NCI-H146 (cell line): ENCODE measurements around the gene NCLN.
"Not testable (repeated sequence)": the region's sequence is repeated elsewhere in the genome, so short reads cannot be mapped to it uniquely, and the experiment has no call there.

Experiments
- DNase-seq: peaks from one replicate; lab custom pipeline; 2025; lab: John Stamatoyannopoulos, UW

The NCLN gene

GRCh38 chr19:3225169-3225485 is 39.4 kb downstream of the NCLN start:
- DNase-seq, result no peak

GRCh38 chr19:3225677-3226093 is 40.0 kb downstream of the NCLN start:
- no peak for DNase-seq

GRCh38 chr19:3227054-3227626 is 41.4 kb downstream of the NCLN start:
- DNase-seq, result no peak

GRCh38 chr19:3229346-3229743 is 43.6 kb downstream of the NCLN start:
- no peak for DNase-seq

DNA sequence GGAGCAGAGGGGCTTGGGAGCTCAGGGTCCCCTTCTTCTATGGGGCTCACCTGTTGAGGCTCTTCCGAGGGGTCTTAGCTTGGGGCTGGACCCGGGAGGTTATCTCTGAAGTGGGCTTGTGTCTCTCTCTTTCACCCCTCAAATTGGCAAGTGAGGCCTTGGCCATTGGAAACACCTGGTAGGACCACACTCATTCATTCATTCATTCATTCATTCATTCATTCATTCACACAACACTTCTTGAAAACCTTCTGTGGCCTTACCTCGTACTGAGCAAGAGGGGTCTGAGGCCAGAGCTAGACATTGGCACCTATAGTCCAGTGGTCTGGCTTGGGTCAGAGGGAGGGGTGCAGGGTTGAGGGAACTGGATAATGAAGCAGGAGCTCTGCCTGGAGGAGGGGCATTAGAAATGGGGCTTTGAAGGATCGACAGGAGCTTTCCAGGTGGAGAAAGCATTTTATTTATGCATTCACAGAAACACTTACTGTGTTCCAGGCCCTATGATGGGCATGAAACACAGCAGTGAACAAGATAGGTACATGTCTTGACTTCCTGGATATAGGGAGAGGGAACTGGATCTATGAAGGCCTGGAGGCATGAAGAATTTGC is 44.3 kb downstream of the NCLN start:
- no peak for DNase-seq

DNA sequence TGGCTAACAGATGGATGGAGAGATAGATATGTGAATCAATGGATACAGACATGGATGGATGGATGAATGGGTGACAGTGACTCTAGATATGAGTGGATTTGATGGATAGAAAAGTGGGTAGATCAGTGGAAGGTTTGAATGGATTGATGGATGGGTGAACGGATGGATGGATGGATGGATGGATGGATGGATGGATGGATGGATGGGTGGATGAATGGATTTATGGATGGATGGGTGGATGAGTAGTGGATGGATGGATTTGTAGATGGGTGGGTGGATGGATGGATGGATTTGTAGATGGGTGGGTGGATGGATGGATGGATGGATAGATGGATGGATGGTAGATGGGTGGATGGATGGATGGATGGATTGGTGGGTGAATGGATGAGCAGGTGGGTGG is 45.6 kb downstream of the NCLN start:
- DNase-seq, result no peak

GRCh38 chr19:3233116-3233515 is 47.4 kb downstream of the NCLN start:
- no peak for DNase-seq

GRCh38 chr19:3233831-3234230 is 48.1 kb downstream of the NCLN start:
- DNase-seq, result no peak

DNA sequence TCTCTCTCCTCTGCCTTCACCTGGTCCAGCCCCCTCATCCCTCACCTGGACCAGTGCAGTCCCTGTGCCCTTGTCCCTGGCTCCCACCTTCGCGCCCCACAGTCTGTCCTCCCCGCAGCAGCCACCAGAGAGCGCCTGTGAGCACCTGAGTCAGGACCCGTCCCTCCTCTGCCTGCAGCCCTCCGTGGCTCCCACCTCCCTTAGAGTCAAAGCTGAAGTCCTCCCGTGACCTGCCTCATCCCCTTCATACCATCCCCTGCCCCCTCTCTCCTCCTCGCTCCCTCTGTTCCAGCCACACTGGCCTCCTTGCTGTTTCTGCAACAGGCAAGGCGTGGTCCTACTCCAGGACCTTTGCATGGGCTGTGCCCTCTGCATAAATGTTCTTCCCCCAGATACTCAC is 49.1 kb downstream of the NCLN start:
- no peak for DNase-seq

DNA sequence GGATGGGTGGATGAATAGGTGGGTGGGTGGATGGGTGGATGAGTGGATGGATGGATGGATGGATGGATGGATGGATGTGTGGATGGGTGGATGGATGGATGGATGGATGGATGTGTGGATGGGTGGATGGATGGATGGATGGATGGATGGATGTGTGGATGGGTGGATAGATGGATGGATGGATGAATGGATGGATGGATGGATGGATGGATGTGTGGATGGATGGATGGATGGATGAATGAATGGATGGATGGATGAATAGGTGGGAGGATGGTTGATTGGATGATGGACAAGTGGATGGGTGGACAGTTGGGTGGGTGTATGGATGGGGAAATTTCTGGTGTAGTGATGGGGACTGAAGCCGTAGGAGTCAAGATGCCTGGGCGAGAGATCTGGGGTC is 49.9 kb downstream of the NCLN start:
- not testable (repeated sequence) for DNase-seq

GRCh38 chr19:3236272-3236671 is 50.5 kb downstream of the NCLN start:
- DNase-seq, result no peak

- DNase-seq, result no peak
Observed at GRCh38 chr19:3238066-3238561, 52.4 kb downstream of the NCLN start.

DNA sequence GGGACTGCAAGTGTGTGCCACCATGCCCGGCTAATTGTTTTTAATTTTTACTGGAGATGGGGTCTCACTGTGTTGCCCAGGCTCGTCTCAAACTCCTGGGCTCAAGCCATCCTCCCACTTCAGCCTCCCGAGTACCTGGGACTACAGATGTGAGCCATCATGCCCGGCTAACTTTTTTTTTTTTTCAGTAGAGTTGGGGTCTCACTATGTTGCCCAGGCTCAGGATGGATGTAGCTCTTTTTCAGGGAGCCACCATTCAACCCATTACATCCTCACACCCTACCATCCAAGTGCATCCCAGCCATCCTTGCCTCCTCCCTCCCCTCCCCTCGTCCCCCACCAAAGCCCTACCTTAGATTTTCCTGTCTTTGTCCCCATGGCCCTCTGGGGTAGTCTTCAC is 53.6 kb downstream of the NCLN start:
- DNase-seq, result no peak

GRCh38 chr19:3243819-3244700 is 58.3 kb downstream of the NCLN start:
- no peak for DNase-seq

GRCh38 chr19:3245050-3245449 is 59.3 kb downstream of the NCLN start:
- no peak for DNase-seq

DNA sequence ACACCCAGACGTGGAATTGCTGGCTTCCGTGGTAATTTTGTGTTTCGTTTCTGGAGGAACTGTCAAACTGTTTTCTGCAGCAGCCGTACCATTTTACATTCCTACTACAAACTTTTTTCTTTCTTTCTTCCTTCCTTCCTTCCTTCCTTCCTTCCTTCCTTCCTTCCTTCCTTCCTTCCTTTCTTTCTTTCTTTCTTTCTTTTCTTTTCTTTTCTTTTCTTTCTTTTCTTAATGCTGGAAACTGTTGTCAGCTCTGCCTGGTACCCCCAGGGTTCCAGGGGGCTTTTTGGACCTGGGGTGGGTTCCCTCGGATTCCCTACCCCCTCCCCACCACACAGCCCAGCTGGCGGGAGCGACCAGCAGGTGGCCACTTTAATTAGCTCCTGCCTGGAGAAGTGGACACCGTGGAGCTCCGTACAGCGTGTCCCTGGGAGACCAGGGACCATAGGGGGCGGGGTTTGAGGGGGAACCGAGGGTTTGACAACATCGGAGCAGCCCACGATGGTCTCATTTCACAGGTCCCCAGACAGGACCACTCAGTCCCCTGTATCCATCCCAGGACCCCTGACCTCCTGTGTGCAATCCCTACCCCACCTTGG is 63.1 kb downstream of the NCLN start:
- peak; percentile 41 for DNase-seq

DNA sequence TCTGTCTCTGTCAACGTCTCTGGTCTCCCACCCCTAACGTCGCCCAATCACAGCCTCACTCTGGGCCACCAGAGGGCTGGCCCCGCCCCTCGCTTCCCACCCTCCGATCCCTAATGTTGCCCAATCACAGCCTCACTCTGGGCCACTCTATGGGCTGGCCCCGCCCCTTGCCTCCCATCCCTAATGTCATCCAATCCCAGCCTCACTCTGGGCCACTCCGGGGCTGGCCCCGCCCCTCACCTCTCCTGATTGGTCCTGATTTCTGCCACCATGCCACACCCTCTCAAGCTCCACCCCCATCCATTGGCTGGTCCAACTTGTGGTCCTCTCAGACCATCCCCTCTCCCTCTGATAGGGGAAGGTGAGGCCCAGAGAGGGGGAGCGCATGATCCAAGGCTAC is 63.7 kb downstream of the NCLN start:
- no peak for DNase-seq

DNA sequence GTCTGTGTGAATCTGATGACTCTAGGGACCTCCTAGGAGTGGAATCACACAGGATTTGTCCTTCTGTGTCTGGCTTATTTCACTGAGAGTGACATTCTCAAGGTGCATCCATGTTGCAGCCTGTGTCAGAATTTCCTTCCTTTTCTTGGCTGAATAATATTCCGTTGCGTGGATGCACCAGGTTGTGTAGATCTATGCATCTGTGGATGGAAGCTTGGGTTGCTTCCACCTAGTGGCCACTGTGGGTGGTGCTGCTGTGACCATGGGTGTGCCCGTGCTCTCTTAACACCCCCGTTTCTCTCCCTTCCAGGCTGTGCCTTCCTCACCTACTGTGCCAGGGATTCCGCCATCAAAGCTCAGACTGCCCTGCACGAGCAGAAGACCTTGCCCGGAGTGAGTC is 64.9 kb downstream of the NCLN start:
- DNase-seq, result no peak

- DNase-seq, result no peak
Observed at GRCh38 chr19:3251229-3251628, 65.5 kb downstream of the NCLN start.

DNA sequence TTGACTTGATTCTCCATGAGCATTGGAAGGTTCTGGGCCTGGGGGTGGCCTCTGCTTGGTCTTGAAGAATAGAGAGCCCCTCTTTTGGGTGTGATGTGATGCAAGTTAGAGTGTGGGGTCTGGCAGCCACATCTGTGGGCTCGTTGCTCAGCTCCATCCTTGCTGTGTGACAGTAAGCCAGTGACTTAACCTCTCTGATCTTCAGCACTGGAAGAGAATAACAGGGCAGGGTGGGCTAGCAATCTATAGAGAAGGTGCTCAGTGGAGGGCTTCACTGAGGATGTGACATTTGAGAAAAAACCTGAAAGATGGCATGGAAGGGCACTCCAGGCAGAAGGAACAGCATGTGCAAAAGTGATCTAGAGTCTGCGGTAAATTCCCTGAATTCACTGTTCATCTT is 66.9 kb downstream of the NCLN start:
- no peak for DNase-seq

GRCh38 chr19:3253270-3253669 is 67.5 kb downstream of the NCLN start:
- DNase-seq, result no peak

DNA sequence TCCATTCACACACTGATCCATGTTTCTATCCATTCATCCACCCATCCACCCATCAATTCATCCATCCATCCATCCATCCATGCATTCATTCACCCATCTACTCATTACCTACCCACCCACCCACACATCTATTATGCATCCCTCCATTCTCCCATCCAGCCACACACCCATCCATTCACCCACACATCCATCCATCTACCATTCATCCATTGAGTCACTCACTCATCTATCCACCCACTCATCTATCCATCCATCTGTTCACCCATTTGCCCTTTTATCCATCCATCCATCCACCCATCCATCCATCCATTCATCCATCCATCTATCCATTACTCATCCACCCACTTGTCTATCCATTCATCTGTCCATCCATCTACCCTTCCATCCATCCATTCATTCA is 68.8 kb downstream of the NCLN start:
- no peak for DNase-seq

DNA sequence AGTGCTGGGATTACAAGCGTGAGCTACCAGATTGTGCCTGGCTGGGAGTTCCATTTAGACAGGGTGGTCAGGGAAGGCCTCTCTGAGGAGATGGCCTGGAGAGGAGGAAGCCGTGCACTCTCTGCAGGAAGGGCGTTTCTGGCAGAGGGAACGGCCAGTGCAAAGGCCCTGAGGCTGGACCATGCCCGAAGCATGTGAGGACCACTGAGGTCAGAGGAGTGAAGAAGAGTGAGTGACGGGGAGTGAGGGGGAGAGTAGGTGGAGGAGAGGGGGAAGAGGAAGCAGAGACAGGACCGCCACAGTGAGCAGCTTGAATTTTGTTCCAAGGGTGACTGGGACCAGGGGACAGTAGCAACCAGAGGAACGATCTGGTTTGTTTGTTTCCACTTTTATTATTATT is 71.3 kb downstream of the NCLN start:
- no peak for DNase-seq
